Measurements from ENCODE around the gene ZNF841.

DNA sequence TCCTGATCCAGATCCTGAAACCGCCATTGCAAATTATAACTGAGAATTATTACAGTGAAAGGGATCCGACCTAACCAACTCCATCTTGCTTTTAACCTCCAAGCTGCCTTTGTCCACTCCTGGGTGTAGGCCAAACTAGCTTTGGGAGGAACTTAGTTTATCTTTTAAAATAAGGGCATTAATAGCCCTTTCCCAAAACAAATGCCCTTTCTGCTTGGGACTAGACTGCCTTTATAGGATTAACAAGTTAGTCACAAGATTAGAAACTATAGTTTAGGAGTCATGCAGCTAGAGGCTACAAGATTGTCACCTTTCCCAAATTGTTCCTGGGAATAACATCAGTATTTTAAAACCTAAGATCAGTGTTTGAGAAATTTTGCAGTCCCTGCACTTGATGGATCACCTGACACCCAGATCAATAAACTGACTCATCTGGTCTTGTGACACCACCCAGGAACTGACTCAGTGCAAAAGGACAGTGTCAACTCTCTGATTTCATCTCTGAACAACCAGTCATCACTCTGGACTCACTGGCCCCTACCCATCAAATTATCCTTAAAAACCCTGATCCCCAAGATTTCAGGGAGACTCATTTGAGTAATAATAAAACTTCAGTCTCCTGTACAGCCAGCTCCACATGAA is 4.1 kb upstream of the ZNF841 start:
- no peak for TF ChIP-seq EZH2 (IDR thresholded peaks at IDR 0.05; ENCODE audit: borderline replicate concordance, low read length)
- TF ChIP-seq, protein P1, sequence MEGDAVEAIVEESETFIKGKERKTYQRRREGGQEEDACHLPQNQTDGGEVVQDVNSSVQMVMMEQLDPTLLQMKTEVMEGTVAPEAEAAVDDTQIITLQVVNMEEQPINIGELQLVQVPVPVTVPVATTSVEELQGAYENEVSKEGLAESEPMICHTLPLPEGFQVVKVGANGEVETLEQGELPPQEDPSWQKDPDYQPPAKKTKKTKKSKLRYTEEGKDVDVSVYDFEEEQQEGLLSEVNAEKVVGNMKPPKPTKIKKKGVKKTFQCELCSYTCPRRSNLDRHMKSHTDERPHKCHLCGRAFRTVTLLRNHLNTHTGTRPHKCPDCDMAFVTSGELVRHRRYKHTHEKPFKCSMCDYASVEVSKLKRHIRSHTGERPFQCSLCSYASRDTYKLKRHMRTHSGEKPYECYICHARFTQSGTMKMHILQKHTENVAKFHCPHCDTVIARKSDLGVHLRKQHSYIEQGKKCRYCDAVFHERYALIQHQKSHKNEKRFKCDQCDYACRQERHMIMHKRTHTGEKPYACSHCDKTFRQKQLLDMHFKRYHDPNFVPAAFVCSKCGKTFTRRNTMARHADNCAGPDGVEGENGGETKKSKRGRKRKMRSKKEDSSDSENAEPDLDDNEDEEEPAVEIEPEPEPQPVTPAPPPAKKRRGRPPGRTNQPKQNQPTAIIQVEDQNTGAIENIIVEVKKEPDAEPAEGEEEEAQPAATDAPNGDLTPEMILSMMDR (IDR thresholded peaks at IDR 0.05; ENCODE audit: low read length): no peak
